Mesothelial cell of epicardium (in vitro differentiated cells): ENCODE results near the gene TTLL3. TPM values are rescaled to one million over a fixed set of nuclear protein-coding genes. Genes with fewer than 3 reads are reported as not detected.

Experiments
- DNase-seq, 2 experiments: peaks; one replicate each; pipeline ENCODE4 v3.0.0; 2021; ENCODE audit warnings: low spot score in 2 of 2; ENCODE audit not compliant: unreplicated experiment in 2 of 2
- H3K27ac Mint-ChIP-seq: 2 replicates; pipeline ENCODE4 v1.8.0; 2021; ENCODE audit warnings: mixed read lengths
- H3K27me3 Mint-ChIP-seq: 2 replicates; pipeline ENCODE4 v1.8.0; 2021; ENCODE audit warnings: low read depth, mixed read lengths
- H3K36me3 Mint-ChIP-seq: 2 replicates; pipeline ENCODE4 v1.8.0; 2021; ENCODE audit warnings: mixed read lengths
- H3K4me1 Mint-ChIP-seq: 2 replicates; pipeline ENCODE4 v1.8.0; 2021; ENCODE audit warnings: mixed read lengths
- H3K4me3 Mint-ChIP-seq: 2 replicates; pipeline ENCODE4 v1.8.0; 2021; ENCODE audit warnings: mild to moderate bottlenecking, moderate library complexity, mixed read lengths
- H3K9me3 Mint-ChIP-seq: 2 replicates; pipeline ENCODE4 v1.8.0; 2021; ENCODE audit warnings: mixed read lengths
- CTCF ChIP-seq: fragments of 200-600 bp; sonication (generic); IDR thresholded peaks from one replicate; pipeline ENCODE4 v1.5.0; 2021; ENCODE audit warnings: antibody characterized with exemption; ENCODE audit not compliant: unreplicated experiment
- total RNA-seq: library from RNA; stranded (reverse); gene quantifications from 3 replicates; pipeline ENCODE4 v1.2.1, GENCODE V29; 2021

Gene TTLL3
- total RNA-seq, 1 donor from 2014 or later: 119 TPM

DNA sequence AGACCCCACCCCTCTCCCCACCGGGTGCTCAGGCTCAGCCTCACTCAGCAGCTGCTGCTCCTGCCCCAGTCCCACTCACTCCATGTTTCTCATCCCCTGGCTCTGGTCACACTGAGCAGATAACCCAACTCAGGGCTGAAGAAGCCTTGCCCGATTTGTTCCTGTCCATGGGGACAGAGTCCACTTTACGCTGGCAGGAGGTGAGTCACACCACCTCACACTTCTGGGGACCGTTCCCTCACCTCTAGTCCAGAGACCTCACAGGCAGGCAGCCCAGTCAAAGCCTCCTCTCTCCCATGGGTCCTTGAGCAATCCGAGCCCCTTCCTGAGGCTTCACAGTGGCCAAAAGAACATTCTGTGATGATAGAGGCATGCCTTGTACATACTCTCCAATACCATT, 68.6 kb downstream of the TTLL3 start:
- Mint-ChIP-seq H3K4me1 (peaks cover 2% of the 10 kb centered on the region), H3K9me3 (no peaks in the 10 kb centered on the region), H3K27ac (no peak overlapping the region), H3K27me3 (no peaks in the 10 kb centered on the region), H3K36me3 (no peaks in the 10 kb centered on the region), H3K4me3 (no peak overlapping the region)
- TF ChIP-seq CTCF: no peak
- DNase-seq: no peak

DNA sequence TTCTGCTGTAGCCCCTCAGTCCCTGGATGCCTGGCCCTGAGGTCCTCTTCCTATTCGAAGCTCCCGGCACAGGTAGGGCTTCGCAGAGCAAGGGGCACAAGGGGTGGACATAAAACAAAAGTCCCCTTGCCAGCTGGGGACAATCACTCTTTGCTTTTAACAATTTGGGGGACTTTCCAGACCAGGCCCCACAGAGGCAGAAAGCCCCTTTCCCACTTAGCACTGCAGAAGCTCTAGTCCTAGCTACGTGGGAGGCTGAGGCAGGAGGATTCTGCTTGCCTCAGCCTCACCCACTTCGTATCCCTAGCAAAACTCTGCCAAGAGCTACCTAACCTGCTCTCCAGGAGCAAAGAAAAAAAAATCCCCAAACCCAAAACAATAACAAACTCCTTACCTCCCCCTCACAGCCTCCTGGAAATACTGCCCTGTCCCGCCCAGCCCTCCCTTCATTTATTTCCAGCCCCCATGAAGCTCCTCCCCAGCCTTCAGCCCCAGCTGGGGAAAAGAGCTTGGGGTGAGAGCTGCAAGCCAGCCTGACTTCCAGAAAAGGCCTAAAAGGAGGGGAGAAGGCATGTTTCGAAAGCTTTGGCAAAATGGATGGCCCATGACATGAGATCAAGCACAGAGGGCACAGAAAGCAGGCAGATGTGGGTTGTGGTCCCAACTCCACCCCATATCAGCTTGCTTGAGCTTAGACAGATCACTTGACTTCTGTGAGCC, 69.9 kb downstream of the TTLL3 start, which contains the start of gene CIDEC:
Gene CIDEC, minus strand, starts transcription at position 424 of the 720 bp plus-strand sequence. CDS start 1,767 bp downstream, outside the sequence.
- no peaks in the 10 kb centered on the region for H3K27me3 Mint-ChIP-seq
- no peak for TF ChIP-seq CTCF
- DNase-seq: no peak
- H3K4me1 Mint-ChIP-seq: peaks cover 6% of the 10 kb centered on the region
- no peaks in the 10 kb centered on the region for H3K36me3 Mint-ChIP-seq
- no peaks in the 10 kb centered on the region for H3K9me3 Mint-ChIP-seq
- no peak within 1 kb of the TSS for H3K27ac Mint-ChIP-seq
- no peak within 1 kb of the TSS for H3K4me3 Mint-ChIP-seq

DNA sequence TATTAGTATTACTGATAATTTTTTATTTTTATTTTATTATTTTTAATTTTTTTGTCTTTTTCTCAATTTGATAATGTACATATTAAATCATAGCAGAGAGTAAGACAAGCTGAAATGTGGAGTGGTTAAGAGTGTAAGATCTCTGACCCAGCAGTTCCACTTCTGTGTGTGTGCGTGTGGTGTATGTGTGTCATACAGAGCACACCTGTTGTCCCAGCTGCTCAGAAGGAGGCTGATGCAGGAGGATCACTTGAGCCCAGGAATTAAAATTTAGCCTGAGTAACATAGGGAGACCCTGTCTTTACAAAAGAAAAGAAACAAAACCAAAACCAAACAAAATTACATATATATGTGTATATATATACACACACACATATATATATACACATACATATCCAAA, 71.4 kb downstream of the TTLL3 start:
- DNase-seq: no peak
- no peaks in the 10 kb centered on the region for H3K27me3 Mint-ChIP-seq
- no peak for TF ChIP-seq CTCF
- H3K4me3 Mint-ChIP-seq: no peak overlapping the region
- H3K36me3 Mint-ChIP-seq: no peaks in the 10 kb centered on the region
- H3K4me1 Mint-ChIP-seq: peaks cover 6% of the 10 kb centered on the region
- H3K9me3 Mint-ChIP-seq: no peaks in the 10 kb centered on the region
- H3K27ac Mint-ChIP-seq: no peak overlapping the region

- H3K27me3 Mint-ChIP-seq: no peaks in the 10 kb centered on the region
- H3K27ac Mint-ChIP-seq: peak overlapping the region; percentile 33
- TF ChIP-seq CTCF: no peak
- no peaks in the 10 kb centered on the region for H3K36me3 Mint-ChIP-seq
- no peak overlapping the region for H3K4me3 Mint-ChIP-seq
- no peak for DNase-seq
- H3K9me3 Mint-ChIP-seq: no peaks in the 10 kb centered on the region
- peaks cover 6% of the 10 kb centered on the region for H3K4me1 Mint-ChIP-seq
These were observed 73.9 kb downstream of the TTLL3 start for GRCh38 chr3:9883706-9884554.

DNA sequence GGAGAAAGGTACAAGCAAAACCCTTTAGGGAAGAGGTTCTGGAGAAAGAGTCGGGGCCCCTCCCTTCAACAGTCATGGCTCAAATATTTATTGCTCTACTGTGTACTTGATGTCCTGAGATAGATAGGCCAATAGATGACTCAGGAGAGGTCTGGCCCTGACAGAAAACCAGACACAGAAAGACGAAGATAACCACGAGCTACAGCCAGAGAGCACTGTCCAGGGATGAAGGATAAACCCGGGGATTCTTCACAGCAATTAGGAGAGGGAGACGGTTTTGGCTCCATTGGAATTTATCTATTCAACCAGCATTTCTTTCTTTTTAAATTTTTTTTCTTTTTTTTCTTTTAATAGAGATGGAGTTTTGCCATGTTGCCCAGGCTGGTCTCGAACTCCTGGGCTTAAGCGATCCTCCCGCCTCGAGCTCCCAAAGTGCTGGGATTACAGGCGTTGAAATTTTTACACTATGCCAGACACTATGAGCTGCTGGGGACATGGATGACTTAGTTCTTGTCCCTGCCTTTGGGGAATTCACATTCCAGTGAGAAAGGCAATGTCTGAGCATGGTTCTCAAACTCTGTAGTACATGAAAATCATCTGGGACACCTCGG, 74.6 kb downstream of the TTLL3 start:
- H3K36me3 Mint-ChIP-seq: no peaks in the 10 kb centered on the region
- no peaks in the 10 kb centered on the region for H3K27me3 Mint-ChIP-seq
- no peak for DNase-seq
- peak overlapping the region; percentile 33 for H3K27ac Mint-ChIP-seq
- no peaks in the 10 kb centered on the region for H3K9me3 Mint-ChIP-seq
- peaks cover 6% of the 10 kb centered on the region for H3K4me1 Mint-ChIP-seq
- TF ChIP-seq CTCF: no peak
- H3K4me3 Mint-ChIP-seq: no peak overlapping the region

Other genes with a start within 250 kb of the TTLL3 start
- gene MTMR14, start 160.8 kb upstream of the TTLL3 start, total RNA-seq: 32.6 to 34.9 TPM (median 34.6 TPM) in 3 replicates
- gene CPNE9, start 106.4 kb upstream of the TTLL3 start, total RNA-seq: 0.42 TPM in 1 of 3 replicates, not detected in the others
- 24.1 to 27.1 TPM (median 26.6 TPM) in 3 replicates for gene BRPF1, start 78.5 kb upstream of the TTLL3 start, total RNA-seq
- 37.2 to 51.0 TPM (median 46.0 TPM) in 3 replicates for gene OGG1, start 60.3 kb upstream of the TTLL3 start, total RNA-seq
- gene CAMK1, start 40.3 kb upstream of the TTLL3 start, total RNA-seq: 9.7 to 11.3 TPM (median 10.8 TPM) in 3 replicates
- 67.2 to 71.0 TPM (median 69.8 TPM) in 3 replicates for gene TADA3, start 17.8 kb upstream of the TTLL3 start, total RNA-seq
- 128 to 138 TPM (median 131 TPM) in 3 replicates for gene ARPC4, start 17.2 kb upstream of the TTLL3 start, total RNA-seq
- gene RPUSD3, start 33.7 kb downstream of the TTLL3 start, total RNA-seq: 40.9 to 48.4 TPM (median 47.2 TPM) in 3 replicates
- gene CIDEC, start 70.0 kb downstream of the TTLL3 start, total RNA-seq: not detected in 3 replicates
- gene JAGN1, start 80.3 kb downstream of the TTLL3 start, total RNA-seq: 32.1 to 34.8 TPM (median 32.3 TPM) in 3 replicates
- 22.1 to 24.1 TPM (median 23.6 TPM) in 3 replicates for gene IL17RE, start 92.6 kb downstream of the TTLL3 start, total RNA-seq
- gene IL17RC, start 106.8 kb downstream of the TTLL3 start, total RNA-seq: 28.8 to 30.2 TPM (median 29.6 TPM) in 3 replicates
- gene CRELD1, start 123.6 kb downstream of the TTLL3 start, total RNA-seq: 39.8 to 42.3 TPM (median 40.5 TPM) in 3 replicates
- gene PRRT3, start 142.1 kb downstream of the TTLL3 start, total RNA-seq: 8.2 to 9.2 TPM (median 8.3 TPM) in 3 replicates
- gene EMC3, start 176.6 kb downstream of the TTLL3 start, total RNA-seq: 30.6 to 35.8 TPM (median 34.7 TPM) in 3 replicates
- gene FANCD2, start 216.2 kb downstream of the TTLL3 start, total RNA-seq: 17.9 to 21.1 TPM (median 20.2 TPM) in 3 replicates